ENCODE data around the gene CLMN.

GRCh38 chr14:95143808-95144620 lies 175.7 kb downstream of the CLMN start:
- TF ChIP-seq CTCF (IDR thresholded peaks at IDR 0.05) (no peak), EZH2 (IDR thresholded peaks at IDR 0.05; ENCODE audit: borderline replicate concordance, insufficient read depth, low read depth, low read length, poor library complexity, severe bottlenecking) (no peak)
